Lung microvascular endothelial cell (primary cell): ENCODE data around the gene TSHZ2. TPM values are rescaled to one million over a fixed set of nuclear protein-coding genes. Genes with fewer than 3 reads are reported as not detected.
"Not testable (repeated sequence)": the region's sequence is repeated elsewhere in the genome, so short reads cannot be mapped to it uniquely, and the experiment has no call there.

Source experiments
- DNase-seq, 2 donors: peaks; one replicate each; pipeline versions ENCODE4 v3.0.0 to v3.0.0-alpha.2; 2010; ENCODE audit warnings: low read depth in 2 of 2
- total RNA-seq: library from RNA; depleted of rRNA; stranded (reverse); fragments of >200 nt; gene quantifications from 2 replicates; pipeline ENCODE4 v1.2.1, GENCODE V29; 2014

TSHZ2 gene
- total RNA-seq, 1 donor from 2014 or later: 4.0 TPM

GRCh38 chr20:53444401-53445149, 472.4 kb downstream of the TSHZ2 start:
- no peak for DNase-seq

GRCh38 chr20:53445321-53445731, 473.2 kb downstream of the TSHZ2 start:
- DNase-seq: no peak

- DNase-seq: no peak
Observed at GRCh38 chr20:53445932-53446331, 473.8 kb downstream of the TSHZ2 start.

GRCh38 chr20:53447316-53447715, 475.2 kb downstream of the TSHZ2 start:
- no peak for DNase-seq

GRCh38 chr20:53448426-53448825, 476.3 kb downstream of the TSHZ2 start:
- DNase-seq: no peak

GRCh38 chr20:53448875-53449274, 476.7 kb downstream of the TSHZ2 start:
- no peak for DNase-seq

- DNase-seq: no peak
Observed at GRCh38 chr20:53453076-53453475, 480.9 kb downstream of the TSHZ2 start.

GRCh38 chr20:53454675-53455276, 482.6 kb downstream of the TSHZ2 start:
- DNase-seq: no peak

GRCh38 chr20:53463101-53463972, 491.2 kb downstream of the TSHZ2 start:
- DNase-seq: no peak

GRCh38 chr20:53466279-53466678, 494.1 kb downstream of the TSHZ2 start:
- no peak for DNase-seq

GRCh38 chr20:53468587-53468986, 496.4 kb downstream of the TSHZ2 start:
- DNase-seq: no peak

GRCh38 chr20:53472859-53473258, 500.7 kb downstream of the TSHZ2 start:
- not testable (repeated sequence) for DNase-seq

- DNase-seq: no peak
Observed at GRCh38 chr20:53480913-53481312, 508.8 kb downstream of the TSHZ2 start.

GRCh38 chr20:53487461-53488200, 515.5 kb downstream of the TSHZ2 start:
- DNase-seq: no peak

GRCh38 chr20:53488775-53489272, 516.7 kb downstream of the TSHZ2 start:
- no peak for DNase-seq

GRCh38 chr20:53489528-53489927, 517.4 kb downstream of the TSHZ2 start:
- DNase-seq: no peak

- no peak for DNase-seq
Observed at GRCh38 chr20:53490620-53491019, 518.5 kb downstream of the TSHZ2 start.

- no peak for DNase-seq
Observed at GRCh38 chr20:53491462-53491861, 519.3 kb downstream of the TSHZ2 start.

GRCh38 chr20:53492212-53492611, 520.1 kb downstream of the TSHZ2 start:
- DNase-seq: no peak

GRCh38 chr20:53493311-53493857, 521.2 kb downstream of the TSHZ2 start:
- DNase-seq: no peak

GRCh38 chr20:53494753-53495152, 522.6 kb downstream of the TSHZ2 start:
- no peak for DNase-seq
